ENCODE results near the gene MRPS14.
A peak's percentile ranks its signal among the peaks of the same experiment; 100 is the strongest.

MRPS14 gene

DNA sequence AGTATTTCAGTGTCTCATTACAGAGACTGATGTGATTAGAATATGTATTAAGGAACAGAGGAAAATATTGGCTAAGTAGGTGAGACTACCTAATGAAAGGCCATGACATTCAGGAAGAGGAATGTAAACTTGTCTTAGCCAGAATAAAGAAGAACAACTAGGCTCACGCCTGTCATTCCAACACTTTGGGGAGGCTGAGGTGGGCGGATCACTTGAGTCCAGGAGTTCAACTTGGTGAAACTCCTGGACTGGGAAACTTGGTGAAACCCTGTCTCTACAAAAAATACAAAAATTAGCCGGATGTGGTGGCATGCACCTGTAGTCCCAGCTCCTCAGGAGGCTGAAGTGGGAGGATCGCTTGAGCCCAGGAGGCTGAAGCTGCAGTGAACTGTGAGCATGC lies 38.3 kb downstream of the MRPS14 start:
- TF ChIP-seq CTCF (conservative IDR thresholded peaks at IDR 0.05; ENCODE audit: low read depth, low read length), result no peak
- H4K20me1 ChIP-seq (ENCODE audit: insufficient read depth), result no peaks in the 10 kb centered on the region
- peaks cover 4% of the 10 kb centered on the region; the same call in 1 of the 2 replicates for H3K36me3 ChIP-seq (ENCODE audit: insufficient read depth)

GRCh38 chr1:174982971-174983689 lies 40.1 kb downstream of the MRPS14 start:
- Histone ChIP-seq H3K9ac (no peak overlapping the region), H3K4me2 (no peak overlapping the region), H3K36me3 (ENCODE audit: insufficient read depth) (peaks cover 4% of the 10 kb centered on the region; the same call in 1 of the 2 replicates), H3K27me3 (ENCODE audit: insufficient read depth, low read depth) (no peaks in the 10 kb centered on the region), H4K20me1 (ENCODE audit: insufficient read depth) (no peaks in the 10 kb centered on the region), H3K4me1 (ENCODE audit: low read depth, poor library complexity, severe bottlenecking) (peaks cover 25% of the 10 kb centered on the region), H3K79me2 (ENCODE audit: insufficient read depth, low read depth) (no peaks in the 10 kb centered on the region), H3K27ac (no peak overlapping the region), H2AFZ (ENCODE audit: low read depth) (no peak overlapping the region), H3K4me3 (IDR thresholded peaks at IDR 0.05; ENCODE audit: insufficient read depth, low read depth, low read length) (no peak overlapping the region)
- TF ChIP-seq CTCF (conservative IDR thresholded peaks at IDR 0.05; ENCODE audit: low read depth, low read length), result peak; percentile 97

More for the DNA sequence above, 38.3 kb downstream of the MRPS14 start:
- Histone ChIP-seq H3K9ac (no peak overlapping the region), H3K27ac (no peak overlapping the region), H3K27me3 (ENCODE audit: insufficient read depth, low read depth) (no peaks in the 10 kb centered on the region), H3K4me2 (no peak overlapping the region), H3K79me2 (ENCODE audit: insufficient read depth, low read depth) (no peaks in the 10 kb centered on the region), H3K4me3 (IDR thresholded peaks at IDR 0.05; ENCODE audit: insufficient read depth, low read depth, low read length) (no peak overlapping the region), H3K4me1 (ENCODE audit: low read depth, poor library complexity, severe bottlenecking) (peaks cover 43% of the 10 kb centered on the region), H2AFZ (ENCODE audit: low read depth) (no peak overlapping the region)

DNA sequence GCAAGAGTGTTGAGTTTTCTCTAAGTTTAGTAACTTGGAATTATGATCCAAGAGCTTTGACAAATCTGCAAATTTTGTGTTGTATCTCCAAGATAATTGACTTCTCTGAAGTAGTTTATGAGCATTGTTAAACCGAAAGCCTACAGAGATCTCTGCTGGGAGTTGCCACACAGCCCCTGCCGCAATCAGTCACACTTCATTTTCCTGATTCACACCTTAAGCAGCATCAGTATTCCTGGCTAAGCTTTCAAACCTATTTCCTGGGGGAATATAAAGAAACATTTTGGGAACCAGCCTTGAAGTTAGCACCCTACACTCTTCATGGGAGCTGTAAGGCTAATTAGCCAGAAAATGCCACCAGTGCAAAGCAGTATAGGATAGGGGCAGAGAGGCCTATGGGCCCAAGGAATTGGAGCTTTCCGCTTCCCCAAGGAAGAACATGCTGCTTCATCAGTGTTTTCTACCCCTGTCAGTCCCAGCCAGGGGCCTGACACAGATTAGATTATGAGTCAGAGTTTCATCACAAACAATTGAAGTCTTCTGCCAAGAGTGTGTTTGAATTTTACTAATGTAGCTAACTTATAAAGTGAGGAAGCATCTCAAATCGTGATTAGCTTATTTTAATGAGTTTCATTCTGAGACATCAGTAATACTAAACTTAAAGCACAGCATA lies 46.7 kb downstream of the MRPS14 start:
- Histone ChIP-seq H2AFZ (ENCODE audit: low read depth) (no peak overlapping the region), H3K27ac (no peak overlapping the region), H3K4me1 (ENCODE audit: low read depth, poor library complexity, severe bottlenecking) (peaks cover 41% of the 10 kb centered on the region), H3K36me3 (ENCODE audit: insufficient read depth) (no peaks in the 10 kb centered on the region), H3K4me2 (no peak overlapping the region), H4K20me1 (ENCODE audit: insufficient read depth) (no peaks in the 10 kb centered on the region), H3K9ac (no peak overlapping the region), H3K27me3 (ENCODE audit: insufficient read depth, low read depth) (no peaks in the 10 kb centered on the region), H3K79me2 (ENCODE audit: insufficient read depth, low read depth) (no peaks in the 10 kb centered on the region), H3K4me3 (IDR thresholded peaks at IDR 0.05; ENCODE audit: insufficient read depth, low read depth, low read length) (no peak overlapping the region)
- no peak for TF ChIP-seq CTCF (conservative IDR thresholded peaks at IDR 0.05; ENCODE audit: low read depth, low read length)

DNA sequence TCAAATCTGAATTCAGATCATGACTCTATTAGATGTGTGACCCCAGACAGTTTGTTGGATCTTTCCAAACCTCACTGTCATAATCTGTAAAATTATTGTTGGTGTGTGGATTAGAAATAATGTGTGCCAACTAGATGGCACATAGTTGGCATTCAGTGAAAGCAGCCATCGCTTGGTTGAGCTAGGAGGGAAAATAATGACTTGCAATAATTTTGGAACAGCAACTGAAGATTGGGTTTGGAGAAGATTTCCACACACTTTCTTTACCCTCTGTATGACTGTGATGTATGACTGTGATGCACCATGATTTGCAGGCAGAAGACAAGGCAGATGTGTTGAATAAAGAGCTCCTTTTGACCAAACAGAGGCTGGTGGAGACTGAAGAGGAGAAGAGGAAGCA lies 47.5 kb downstream of the MRPS14 start:
- Histone ChIP-seq H4K20me1 (ENCODE audit: insufficient read depth) (no peaks in the 10 kb centered on the region), H3K79me2 (ENCODE audit: insufficient read depth, low read depth) (no peaks in the 10 kb centered on the region), H3K36me3 (ENCODE audit: insufficient read depth) (no peaks in the 10 kb centered on the region), H3K4me1 (ENCODE audit: low read depth, poor library complexity, severe bottlenecking) (peaks cover 49% of the 10 kb centered on the region), H3K4me2 (no peak overlapping the region), H2AFZ (ENCODE audit: low read depth) (no peak overlapping the region), H3K27ac (no peak overlapping the region), H3K9ac (no peak overlapping the region), H3K27me3 (ENCODE audit: insufficient read depth, low read depth) (no peaks in the 10 kb centered on the region), H3K4me3 (IDR thresholded peaks at IDR 0.05; ENCODE audit: insufficient read depth, low read depth, low read length) (no peak overlapping the region)
- no peak for TF ChIP-seq CTCF (conservative IDR thresholded peaks at IDR 0.05; ENCODE audit: low read depth, low read length)
